Skin of body (tissue), 2 donors: ENCODE data around the gene HIRIP3. TPM values are rescaled to one million over a fixed set of nuclear protein-coding genes. Genes with fewer than 3 reads are reported as not detected.
"Not testable (repeated sequence)": the region's sequence is repeated elsewhere in the genome, so short reads cannot be mapped to it uniquely, and the experiment has no call there.

Source experiments
- DNase-seq: peaks from one replicate; lab custom pipeline; 2025; lab: John Stamatoyannopoulos, UW
- total RNA-seq: library from RNA; depleted of rRNA; stranded (reverse); fragments of >200 nt; gene quantifications from one replicate; pipeline ENCODE4 v1.2.3, GENCODE V29; 2014

The HIRIP3 gene
- total RNA-seq, 1 donor from 2014 or later, result 11.4 TPM

DNA sequence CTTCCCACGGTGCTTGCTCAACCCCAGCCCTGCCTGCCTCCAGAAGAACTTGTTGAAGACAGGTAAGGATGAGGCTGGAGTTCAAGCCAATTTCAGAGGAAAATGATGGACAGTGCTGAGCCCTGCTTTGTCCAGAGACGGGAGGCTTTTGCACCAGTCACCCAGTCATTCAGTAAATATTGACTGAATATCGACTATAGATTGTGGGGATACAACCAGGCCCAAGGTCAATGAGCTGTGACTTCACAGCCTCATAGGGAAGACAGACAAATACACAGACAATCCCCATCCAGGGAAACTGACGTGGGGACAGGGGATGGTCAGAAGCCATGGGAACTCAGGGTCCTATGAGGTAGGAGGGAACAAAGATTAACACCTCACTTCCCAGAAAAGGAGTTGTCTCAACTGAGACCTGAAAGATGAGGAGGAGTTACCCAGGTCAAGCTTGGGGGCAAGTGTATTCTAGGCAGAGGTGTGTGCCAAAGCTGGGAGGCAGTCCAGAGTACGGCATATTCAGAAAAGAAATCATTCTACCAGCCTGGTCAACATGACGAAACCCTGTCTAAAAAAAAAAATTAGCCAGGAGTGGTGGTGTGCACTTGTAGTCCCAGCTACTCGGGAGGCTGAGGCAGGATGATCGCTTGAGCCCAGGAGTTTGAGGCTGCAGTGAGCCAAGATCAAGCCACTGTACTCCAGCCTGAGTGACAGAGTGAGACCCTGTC, 21.3 kb upstream of the HIRIP3 start:
- no peak for DNase-seq

GRCh38 chr16:30015450-30015849, 20.0 kb upstream of the HIRIP3 start:
- DNase-seq, result not testable (repeated sequence)

GRCh38 chr16:30012598-30012997, 17.2 kb upstream of the HIRIP3 start:
- not testable (repeated sequence) for DNase-seq

- no peak for DNase-seq
Measured at GRCh38 chr16:30011714-30012504, 16.5 kb upstream of the HIRIP3 start.

DNA sequence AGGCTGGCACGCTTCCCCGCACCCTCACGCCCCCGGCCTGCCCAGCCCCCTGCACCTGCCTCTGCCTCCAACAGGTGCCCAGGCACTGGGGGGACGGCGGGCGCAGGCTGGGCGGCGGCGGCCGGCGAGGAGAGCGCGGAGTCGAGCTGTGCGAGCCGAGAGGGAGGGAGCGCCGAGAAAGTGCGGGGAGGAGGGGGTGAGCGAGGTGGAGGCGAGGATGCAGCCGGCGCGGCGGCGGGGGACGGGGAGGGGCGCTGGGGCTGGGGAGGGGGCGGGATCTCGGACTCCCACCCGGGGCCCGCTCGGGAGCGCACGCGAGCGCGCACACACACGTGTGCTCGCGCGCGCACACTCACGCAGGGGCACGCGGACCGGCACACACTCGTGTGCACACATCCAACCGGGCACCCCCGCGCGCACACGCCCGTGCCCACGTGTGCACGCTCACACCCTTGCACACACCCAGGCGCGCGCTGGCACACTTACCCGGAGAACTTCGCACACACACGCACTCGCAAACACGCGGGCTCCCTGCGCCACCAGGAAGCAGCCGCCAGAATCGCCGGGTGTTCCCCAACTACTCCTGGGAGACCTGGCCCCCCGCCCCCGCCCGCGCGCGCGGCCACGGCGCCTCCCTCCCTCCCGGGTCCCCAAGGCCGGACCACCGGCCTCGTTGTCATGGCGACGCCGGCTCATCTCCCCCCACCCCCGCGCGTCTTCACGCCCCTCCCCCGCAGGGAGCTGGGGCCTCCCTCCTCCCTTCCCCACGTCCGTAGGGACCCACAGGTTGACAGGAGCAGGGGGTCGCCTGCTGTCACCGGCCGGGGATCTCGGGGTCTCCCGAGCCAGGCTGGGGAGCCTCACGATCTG, 15.7 kb upstream of the HIRIP3 start, which contains the start of gene DOC2A:
DOC2A (minus strand) TSS at position 184 of the 870 bp plus-strand sequence. CDS start 805 bp downstream, outside the sequence.
- no peak for DNase-seq

DNA sequence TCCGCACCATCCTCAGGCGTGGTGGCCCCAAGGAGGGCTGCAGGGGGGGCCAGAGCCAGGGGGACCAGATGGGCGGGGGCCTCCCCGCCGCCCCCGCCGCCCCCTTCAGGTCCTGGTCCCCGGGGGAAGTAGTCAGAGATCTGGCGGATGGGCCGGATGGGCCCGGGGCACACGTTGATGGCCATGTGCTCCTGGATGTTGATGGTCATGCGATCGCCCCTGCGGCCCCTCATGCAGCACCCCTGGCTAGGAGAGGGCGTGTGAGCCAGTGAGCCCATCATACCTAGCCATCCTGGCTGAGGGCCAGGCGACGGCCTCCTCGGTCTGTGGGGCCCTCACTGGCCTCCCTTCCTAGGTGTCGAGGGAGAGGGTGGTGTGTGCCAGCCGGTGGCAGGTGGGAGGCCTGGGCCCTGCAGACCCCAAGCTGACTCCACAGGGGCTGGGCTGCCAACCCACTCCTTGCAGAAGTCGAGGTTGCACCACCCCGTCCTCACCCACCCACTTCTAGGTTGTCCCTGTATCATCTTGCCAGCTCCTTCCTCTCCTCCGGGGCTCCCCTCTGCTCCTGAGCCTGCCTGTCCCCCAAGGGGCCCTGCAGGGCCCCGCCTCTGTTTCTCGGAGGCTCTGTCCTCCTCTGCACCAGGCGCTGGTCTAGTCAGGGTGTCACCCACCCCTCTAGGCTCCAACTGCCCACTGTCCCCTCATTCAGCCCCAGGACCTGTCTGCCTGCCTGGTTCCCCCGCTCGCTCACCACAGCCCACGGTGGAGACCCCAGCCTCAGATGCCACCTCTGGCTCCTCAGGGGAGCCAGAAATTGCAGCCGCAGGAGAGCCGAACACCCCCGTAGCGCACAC, 14.8 kb upstream of the HIRIP3 start:
- no peak for DNase-seq

GRCh38 chr16:30009085-30009862, 13.9 kb upstream of the HIRIP3 start:
- no peak for DNase-seq

DNA sequence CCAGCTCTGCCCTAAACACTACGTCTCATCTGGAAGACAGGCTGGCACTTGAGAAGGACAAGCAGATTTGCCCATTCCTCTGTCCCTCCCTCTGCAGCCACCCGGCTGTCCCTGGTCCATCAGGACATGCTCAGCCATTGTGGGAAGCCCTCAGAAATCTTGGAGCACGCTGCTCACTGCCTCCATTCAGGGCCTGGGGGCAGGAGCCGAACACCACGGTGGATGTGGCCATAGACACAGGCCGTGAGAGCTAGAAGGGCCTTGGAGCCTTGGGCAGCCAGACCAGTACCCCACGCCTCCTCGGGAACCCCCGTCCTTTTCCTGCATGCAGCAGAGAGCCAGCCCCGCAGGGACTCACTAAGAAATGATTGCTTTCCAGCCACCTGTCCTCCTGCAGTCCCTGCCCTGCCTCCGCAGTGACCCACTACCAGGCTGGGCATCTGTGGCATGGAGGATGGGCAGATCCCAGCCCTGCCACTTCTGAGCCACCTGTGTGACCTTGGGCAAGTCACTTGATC, 12.0 kb upstream of the HIRIP3 start:
- DNase-seq, result no peak

- no peak for DNase-seq
Measured at GRCh38 chr16:30006659-30007377, 11.4 kb upstream of the HIRIP3 start.

DNA sequence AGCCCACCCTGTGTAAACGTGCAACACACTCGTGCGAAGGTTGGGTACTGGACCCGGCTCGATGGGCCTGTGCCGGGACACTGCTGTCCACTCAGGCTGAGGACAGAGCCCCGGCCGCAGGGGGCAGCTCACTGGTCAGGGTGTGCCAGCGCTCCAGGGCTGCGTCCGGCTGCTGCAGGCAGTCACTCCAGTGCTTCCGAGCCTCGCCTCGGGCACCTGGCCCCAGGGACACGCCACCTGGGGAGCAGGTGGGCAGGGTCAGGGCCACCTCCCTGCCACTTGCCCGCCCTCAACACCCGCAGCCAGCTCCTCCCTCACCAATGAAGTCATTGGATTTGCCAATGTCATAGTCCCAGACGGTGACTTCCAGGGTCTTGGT, 10.7 kb upstream of the HIRIP3 start:
- DNase-seq, result no peak

- no peak for DNase-seq
Measured at GRCh38 chr16:30005341-30006094, 10.1 kb upstream of the HIRIP3 start.

- no peak for DNase-seq
Measured at GRCh38 chr16:30004811-30005242, 9.4 kb upstream of the HIRIP3 start.

GRCh38 chr16:30004424-30004776, 9.0 kb upstream of the HIRIP3 start:
- no peak for DNase-seq

DNA sequence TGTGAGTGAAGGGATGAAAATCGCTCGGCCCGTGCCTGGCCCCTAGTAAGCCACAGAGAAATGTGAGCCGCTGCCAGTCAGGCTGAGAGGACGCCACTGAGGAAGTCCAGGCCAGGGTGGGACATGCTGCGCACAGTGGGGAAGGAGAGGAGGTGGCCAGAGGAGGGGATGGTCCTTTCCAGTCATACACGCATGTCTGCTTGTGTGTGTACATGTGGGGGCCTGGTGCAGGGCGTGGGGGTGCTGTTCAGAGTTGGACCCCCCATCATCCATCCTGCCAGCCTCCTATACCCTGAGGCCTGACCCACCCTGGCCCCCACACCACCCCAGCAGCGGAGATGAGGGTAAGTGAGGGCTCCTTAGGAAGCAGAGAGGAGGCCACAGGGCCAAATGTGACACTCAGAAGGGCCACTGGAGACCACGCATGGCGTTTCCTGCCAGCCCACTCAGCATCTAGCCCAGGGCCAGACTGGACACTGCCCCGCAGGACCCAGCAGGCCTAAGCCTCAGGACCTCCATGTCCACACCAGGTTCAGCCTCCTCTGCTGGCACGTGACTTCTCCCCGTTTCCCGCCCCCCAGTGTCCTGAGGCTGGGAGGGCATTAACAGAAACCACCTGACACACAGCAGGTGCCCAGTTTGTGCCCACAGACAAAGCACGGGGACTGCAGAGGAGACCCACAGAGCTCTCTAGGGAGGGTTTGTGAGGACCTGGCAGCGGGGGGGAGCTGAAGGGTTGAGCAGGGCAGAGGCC, 8.4 kb upstream of the HIRIP3 start:
- no peak for DNase-seq

- no peak for DNase-seq
Measured at GRCh38 chr16:30002614-30003346, 7.4 kb upstream of the HIRIP3 start.

GRCh38 chr16:30000735-30001631, 5.6 kb upstream of the HIRIP3 start:
- no peak for DNase-seq
